ENCODE results near the gene ACP1.

ACP1 gene

DNA sequence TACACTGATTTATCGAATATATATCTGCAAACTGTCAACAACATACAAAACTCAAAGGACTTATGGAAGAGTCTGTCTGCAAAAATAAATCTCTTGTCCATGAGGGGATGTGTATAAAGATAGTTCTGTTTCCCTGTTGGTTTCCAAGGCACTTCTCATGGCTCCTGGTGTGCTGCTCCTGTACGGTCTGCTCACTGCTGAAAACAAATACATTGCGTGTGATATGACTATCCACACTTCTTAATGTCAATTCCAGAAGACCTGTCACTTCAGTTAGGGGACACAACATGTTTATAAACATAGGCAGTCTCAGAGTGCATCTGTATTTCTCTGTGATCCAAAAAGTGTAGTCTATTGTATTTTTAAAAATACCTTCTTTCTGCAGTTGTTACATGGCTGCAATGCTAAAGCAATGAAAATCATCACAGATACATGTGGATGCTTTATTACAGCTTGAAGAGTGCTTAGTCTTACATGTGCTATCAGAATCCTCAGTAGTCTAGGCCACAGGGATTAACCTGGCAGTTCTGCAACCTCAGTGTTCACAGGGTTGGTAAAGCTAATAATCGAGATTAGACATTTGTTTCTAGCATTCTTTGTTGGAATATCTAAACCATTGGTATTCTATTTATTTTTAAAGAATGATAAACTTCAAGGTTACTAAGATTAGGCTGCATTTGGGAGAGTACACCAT lies 15.4 kb downstream of the ACP1 start:
- Histone ChIP-seq H3K9me3 (ENCODE audit: low read length) (no peaks in the 10 kb centered on the region), H3K36me3 (ENCODE audit: insufficient read depth, low read length) (peaks cover 74% of the 10 kb centered on the region), H3K4me1 (ENCODE audit: insufficient read depth, low read length, severe bottlenecking) (no peaks in the 10 kb centered on the region), H3K27ac (ENCODE audit: low read depth, low read length, poor library complexity, severe bottlenecking) (no peak overlapping the region), H3K27me3 (ENCODE audit: insufficient read depth, low read length) (no peaks in the 10 kb centered on the region), H3K9me2 (ENCODE audit: low read depth, low read length) (no peaks in the 10 kb centered on the region), H3K4me2 (ENCODE audit: low read length) (no peak overlapping the region), H3F3A (ENCODE audit: insufficient read depth, low read length) (no peaks in the 10 kb centered on the region), H2AFZ (ENCODE audit: low read length) (no peak overlapping the region), H3K9ac (ENCODE audit: low read length) (no peak overlapping the region), H3K4me3 (ENCODE audit: low read depth, low read length, poor library complexity, severe bottlenecking) (no peak overlapping the region), H3K79me2 (ENCODE audit: insufficient read depth, low read length) (peaks cover 1% of the 10 kb centered on the region), H4K20me1 (ENCODE audit: insufficient read depth, low read length) (no peaks in the 10 kb centered on the region; the same call in 1 of the 2 replicates)
- TF ChIP-seq EZH2 (IDR thresholded peaks at IDR 0.05; ENCODE audit: borderline replicate concordance, low read length) = no peak
- TF ChIP-seq, protein P1, sequence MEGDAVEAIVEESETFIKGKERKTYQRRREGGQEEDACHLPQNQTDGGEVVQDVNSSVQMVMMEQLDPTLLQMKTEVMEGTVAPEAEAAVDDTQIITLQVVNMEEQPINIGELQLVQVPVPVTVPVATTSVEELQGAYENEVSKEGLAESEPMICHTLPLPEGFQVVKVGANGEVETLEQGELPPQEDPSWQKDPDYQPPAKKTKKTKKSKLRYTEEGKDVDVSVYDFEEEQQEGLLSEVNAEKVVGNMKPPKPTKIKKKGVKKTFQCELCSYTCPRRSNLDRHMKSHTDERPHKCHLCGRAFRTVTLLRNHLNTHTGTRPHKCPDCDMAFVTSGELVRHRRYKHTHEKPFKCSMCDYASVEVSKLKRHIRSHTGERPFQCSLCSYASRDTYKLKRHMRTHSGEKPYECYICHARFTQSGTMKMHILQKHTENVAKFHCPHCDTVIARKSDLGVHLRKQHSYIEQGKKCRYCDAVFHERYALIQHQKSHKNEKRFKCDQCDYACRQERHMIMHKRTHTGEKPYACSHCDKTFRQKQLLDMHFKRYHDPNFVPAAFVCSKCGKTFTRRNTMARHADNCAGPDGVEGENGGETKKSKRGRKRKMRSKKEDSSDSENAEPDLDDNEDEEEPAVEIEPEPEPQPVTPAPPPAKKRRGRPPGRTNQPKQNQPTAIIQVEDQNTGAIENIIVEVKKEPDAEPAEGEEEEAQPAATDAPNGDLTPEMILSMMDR (IDR thresholded peaks at IDR 0.05; ENCODE audit: low read length) = no peak

DNA sequence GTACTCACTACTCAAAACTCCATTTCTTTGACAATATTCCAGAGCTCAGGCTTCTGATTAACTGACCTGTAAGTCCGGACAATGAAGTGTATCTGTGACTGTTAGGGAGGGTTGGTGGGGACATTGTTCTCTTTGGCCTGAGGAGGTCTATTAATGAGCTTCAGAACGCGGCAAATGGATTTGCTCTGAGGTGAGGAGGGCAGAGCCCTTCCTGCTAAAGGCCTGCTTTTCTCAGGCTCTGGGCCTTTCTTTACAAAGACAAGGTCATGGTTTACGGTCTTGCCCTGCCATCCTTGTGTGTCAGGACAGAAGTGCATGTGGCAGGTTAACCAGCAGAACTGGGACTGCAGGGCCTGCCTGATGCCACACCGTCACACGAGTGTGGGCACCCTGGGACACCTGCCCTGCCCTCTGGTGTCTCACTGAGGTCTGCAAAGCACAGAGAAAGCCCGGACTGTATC lies 15.9 kb downstream of the ACP1 start:
- no peaks in the 10 kb centered on the region for H3K9me3 ChIP-seq (ENCODE audit: low read length)
- H3K79me2 ChIP-seq (ENCODE audit: insufficient read depth, low read length) = no peaks in the 10 kb centered on the region; the same call in 1 of the 2 replicates
- H3K4me3 ChIP-seq (ENCODE audit: low read depth, low read length, poor library complexity, severe bottlenecking) = no peak overlapping the region
- no peak overlapping the region for H3K27ac ChIP-seq (ENCODE audit: low read depth, low read length, poor library complexity, severe bottlenecking)
- H3K4me2 ChIP-seq (ENCODE audit: low read length) = no peak overlapping the region
- no peak overlapping the region for H3K9ac ChIP-seq (ENCODE audit: low read length)
- no peaks in the 10 kb centered on the region; the same call in 1 of the 2 replicates for H4K20me1 ChIP-seq (ENCODE audit: insufficient read depth, low read length)
- no peak overlapping the region for H2AFZ ChIP-seq (ENCODE audit: low read length)
- no peaks in the 10 kb centered on the region for H3K9me2 ChIP-seq (ENCODE audit: low read depth, low read length)
- TF ChIP-seq, protein P1 (IDR thresholded peaks at IDR 0.05; ENCODE audit: low read length) = no peak
- no peak for TF ChIP-seq EZH2 (IDR thresholded peaks at IDR 0.05; ENCODE audit: borderline replicate concordance, low read length)
- no peaks in the 10 kb centered on the region for H3K27me3 ChIP-seq (ENCODE audit: insufficient read depth, low read length)
- peaks cover 69% of the 10 kb centered on the region for H3K36me3 ChIP-seq (ENCODE audit: insufficient read depth, low read length)
- H3K4me1 ChIP-seq (ENCODE audit: insufficient read depth, low read length, severe bottlenecking) = no peaks in the 10 kb centered on the region
- no peaks in the 10 kb centered on the region for H3F3A ChIP-seq (ENCODE audit: insufficient read depth, low read length)

DNA sequence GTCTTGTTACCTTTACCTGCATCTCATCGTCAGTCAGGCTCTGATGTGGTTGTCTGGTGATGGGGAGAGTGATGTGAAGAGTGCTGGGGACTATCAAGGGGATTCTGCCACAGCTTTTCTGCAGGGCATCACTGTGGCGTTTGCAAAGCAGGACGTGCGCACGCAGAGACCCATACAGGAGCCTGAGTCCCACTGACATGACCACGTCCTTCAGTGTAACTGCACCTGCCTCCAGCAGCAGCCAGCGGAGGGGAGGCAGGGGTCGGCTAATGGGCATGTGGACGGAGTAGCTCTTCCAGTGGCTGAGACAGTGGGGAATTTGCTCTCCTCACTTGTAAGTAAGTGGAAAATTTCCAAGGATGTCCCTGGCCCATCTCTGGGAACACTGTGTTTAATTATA lies 16.6 kb downstream of the ACP1 start:
- H3K9me2 ChIP-seq (ENCODE audit: low read depth, low read length) = no peaks in the 10 kb centered on the region
- no peaks in the 10 kb centered on the region for H3K4me1 ChIP-seq (ENCODE audit: insufficient read depth, low read length, severe bottlenecking)
- no peaks in the 10 kb centered on the region for H3K9me3 ChIP-seq (ENCODE audit: low read length)
- H3K4me3 ChIP-seq (ENCODE audit: low read depth, low read length, poor library complexity, severe bottlenecking) = no peak overlapping the region
- H3K9ac ChIP-seq (ENCODE audit: low read length) = no peak overlapping the region
- H3K79me2 ChIP-seq (ENCODE audit: insufficient read depth, low read length) = no peaks in the 10 kb centered on the region
- H3F3A ChIP-seq (ENCODE audit: insufficient read depth, low read length) = no peaks in the 10 kb centered on the region
- no peak overlapping the region for H2AFZ ChIP-seq (ENCODE audit: low read length)
- no peak overlapping the region for H3K27ac ChIP-seq (ENCODE audit: low read depth, low read length, poor library complexity, severe bottlenecking)
- H3K4me2 ChIP-seq (ENCODE audit: low read length) = no peak overlapping the region
- H4K20me1 ChIP-seq (ENCODE audit: insufficient read depth, low read length) = no peaks in the 10 kb centered on the region
- peaks cover 62% of the 10 kb centered on the region for H3K36me3 ChIP-seq (ENCODE audit: insufficient read depth, low read length)
- TF ChIP-seq EZH2 (IDR thresholded peaks at IDR 0.05; ENCODE audit: borderline replicate concordance, low read length) = no peak
- TF ChIP-seq, protein P1 (IDR thresholded peaks at IDR 0.05; ENCODE audit: low read length) = no peak
- H3K27me3 ChIP-seq (ENCODE audit: insufficient read depth, low read length) = no peaks in the 10 kb centered on the region
